ENCODE measurements around the gene EFNB2.

- TF ChIP-seq POLR2AphosphoS5 (IDR thresholded peaks at IDR 0.05), result no peak
- TF ChIP-seq, protein P1, sequence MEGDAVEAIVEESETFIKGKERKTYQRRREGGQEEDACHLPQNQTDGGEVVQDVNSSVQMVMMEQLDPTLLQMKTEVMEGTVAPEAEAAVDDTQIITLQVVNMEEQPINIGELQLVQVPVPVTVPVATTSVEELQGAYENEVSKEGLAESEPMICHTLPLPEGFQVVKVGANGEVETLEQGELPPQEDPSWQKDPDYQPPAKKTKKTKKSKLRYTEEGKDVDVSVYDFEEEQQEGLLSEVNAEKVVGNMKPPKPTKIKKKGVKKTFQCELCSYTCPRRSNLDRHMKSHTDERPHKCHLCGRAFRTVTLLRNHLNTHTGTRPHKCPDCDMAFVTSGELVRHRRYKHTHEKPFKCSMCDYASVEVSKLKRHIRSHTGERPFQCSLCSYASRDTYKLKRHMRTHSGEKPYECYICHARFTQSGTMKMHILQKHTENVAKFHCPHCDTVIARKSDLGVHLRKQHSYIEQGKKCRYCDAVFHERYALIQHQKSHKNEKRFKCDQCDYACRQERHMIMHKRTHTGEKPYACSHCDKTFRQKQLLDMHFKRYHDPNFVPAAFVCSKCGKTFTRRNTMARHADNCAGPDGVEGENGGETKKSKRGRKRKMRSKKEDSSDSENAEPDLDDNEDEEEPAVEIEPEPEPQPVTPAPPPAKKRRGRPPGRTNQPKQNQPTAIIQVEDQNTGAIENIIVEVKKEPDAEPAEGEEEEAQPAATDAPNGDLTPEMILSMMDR (IDR thresholded peaks at IDR 0.05), result no peak
Observed at GRCh38 chr13:106518512-106518911, 16.9 kb downstream of the EFNB2 start.

All from sigmoid colon (tissue), 4 donors.